Measurements from ENCODE around the gene TEF. TPM values are rescaled to one million over a fixed set of nuclear protein-coding genes. Genes with fewer than 3 reads are reported as not detected.

Gene TEF
- total and polyA plus RNA-seq, 2 experiments from 2014 or later = 2.3 to 7.2 TPM

DNA sequence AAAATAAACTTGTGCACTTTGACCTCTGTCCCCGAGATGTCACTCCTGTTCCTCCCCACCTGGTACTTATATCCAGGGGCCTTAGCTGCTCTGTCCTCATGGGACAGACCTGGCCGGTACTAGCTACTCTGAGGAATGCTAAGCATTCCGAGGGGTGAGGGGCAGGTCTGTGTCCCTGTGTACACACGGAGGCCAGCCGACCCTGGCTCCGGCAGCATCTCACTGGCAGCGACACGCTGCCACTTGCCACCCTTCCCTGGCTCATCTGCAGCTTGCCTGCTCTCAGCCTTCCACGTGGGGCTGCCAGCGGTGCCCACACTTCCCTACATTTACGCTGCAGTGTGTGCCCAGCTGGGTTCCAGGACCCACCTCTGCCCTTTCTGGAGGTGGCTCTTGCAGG lies 21.6 kb upstream of the TEF start:
- peak overlapping the region; percentile 67; the same call in 1 of the 2 replicates for H3K27ac Mint-ChIP-seq
- H3K4me3 Mint-ChIP-seq = peak overlapping the region; percentile 23
- Histone ChIP-seq H3K27ac (ENCODE audit: low read depth) (peak overlapping the region; percentile 62), H3K9me2 (ENCODE audit: insufficient read depth) (no peaks in the 10 kb centered on the region), H3K4me1 (ENCODE audit: insufficient read depth) (peaks cover 28% of the 10 kb centered on the region), H3K79me2 (replicated peaks; ENCODE audit: insufficient read depth) (no peaks in the 10 kb centered on the region), H4K20me1 (replicated peaks; ENCODE audit: insufficient read depth) (no peaks in the 10 kb centered on the region), H3F3A (replicated peaks; ENCODE audit: low read depth) (peaks cover 13% of the 10 kb centered on the region; the same call in 1 of the 2 replicates), H3K4me3 (peak overlapping the region; percentile 35; the same call in 1 of the 2 replicates), H3K36me3 (ENCODE audit: insufficient read depth) (no peaks in the 10 kb centered on the region), H3K4me2 (peak overlapping the region; percentile 67), H2AFZ (no peak overlapping the region), H3K27me3 (ENCODE audit: insufficient read depth) (no peaks in the 10 kb centered on the region)
- H3K36me3 Mint-ChIP-seq (ENCODE audit: low read depth) = peaks cover 5% of the 10 kb centered on the region; the same call in 1 of the 3 replicates
- H3K9me3 Mint-ChIP-seq = no peaks in the 10 kb centered on the region
- H3K4me1 Mint-ChIP-seq = peaks cover 34% of the 10 kb centered on the region
- DNase-seq (ENCODE audit: low spot score) = peak; percentile 89
- TF ChIP-seq, protein P1, sequence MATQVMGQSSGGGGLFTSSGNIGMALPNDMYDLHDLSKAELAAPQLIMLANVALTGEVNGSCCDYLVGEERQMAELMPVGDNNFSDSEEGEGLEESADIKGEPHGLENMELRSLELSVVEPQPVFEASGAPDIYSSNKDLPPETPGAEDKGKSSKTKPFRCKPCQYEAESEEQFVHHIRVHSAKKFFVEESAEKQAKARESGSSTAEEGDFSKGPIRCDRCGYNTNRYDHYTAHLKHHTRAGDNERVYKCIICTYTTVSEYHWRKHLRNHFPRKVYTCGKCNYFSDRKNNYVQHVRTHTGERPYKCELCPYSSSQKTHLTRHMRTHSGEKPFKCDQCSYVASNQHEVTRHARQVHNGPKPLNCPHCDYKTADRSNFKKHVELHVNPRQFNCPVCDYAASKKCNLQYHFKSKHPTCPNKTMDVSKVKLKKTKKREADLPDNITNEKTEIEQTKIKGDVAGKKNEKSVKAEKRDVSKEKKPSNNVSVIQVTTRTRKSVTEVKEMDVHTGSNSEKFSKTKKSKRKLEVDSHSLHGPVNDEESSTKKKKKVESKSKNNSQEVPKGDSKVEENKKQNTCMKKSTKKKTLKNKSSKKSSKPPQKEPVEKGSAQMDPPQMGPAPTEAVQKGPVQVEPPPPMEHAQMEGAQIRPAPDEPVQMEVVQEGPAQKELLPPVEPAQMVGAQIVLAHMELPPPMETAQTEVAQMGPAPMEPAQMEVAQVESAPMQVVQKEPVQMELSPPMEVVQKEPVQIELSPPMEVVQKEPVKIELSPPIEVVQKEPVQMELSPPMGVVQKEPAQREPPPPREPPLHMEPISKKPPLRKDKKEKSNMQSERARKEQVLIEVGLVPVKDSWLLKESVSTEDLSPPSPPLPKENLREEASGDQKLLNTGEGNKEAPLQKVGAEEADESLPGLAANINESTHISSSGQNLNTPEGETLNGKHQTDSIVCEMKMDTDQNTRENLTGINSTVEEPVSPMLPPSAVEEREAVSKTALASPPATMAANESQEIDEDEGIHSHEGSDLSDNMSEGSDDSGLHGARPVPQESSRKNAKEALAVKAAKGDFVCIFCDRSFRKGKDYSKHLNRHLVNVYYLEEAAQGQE (IDR thresholded peaks at IDR 0.05; ENCODE audit: unreplicated experiment) = no peak
- TF ChIP-seq NANOG (IDR thresholded peaks at IDR 0.05; ENCODE audit: borderline replicate concordance) (no peak), EZH2phosphoT487 (IDR thresholded peaks at IDR 0.05; ENCODE audit: unreplicated experiment) (no peak), STAT1 (IDR thresholded peaks at IDR 0.05; ENCODE audit: unreplicated experiment) (no peak), POLR2AphosphoS5 (IDR thresholded peaks at IDR 0.05; ENCODE audit: low read depth) (peak; percentile 29), ZNF114 (CRISPR knock-in tag; IDR thresholded peaks at IDR 0.05) (no peak), JUNB (IDR thresholded peaks at IDR 0.05; ENCODE audit: unreplicated experiment) (no peak), EZH2 (IDR thresholded peaks at IDR 0.05; ENCODE audit: low read depth, unreplicated experiment) (no peak), ZNF331 (CRISPR knock-in tag; IDR thresholded peaks at IDR 0.05; ENCODE audit: low read depth) (no peak), CREB1 (CRISPR knock-in tag; IDR thresholded peaks at IDR 0.05; ENCODE audit: low read depth) (0 out of 2 replicates have a peak, but pooled peaks have one; percentile 20)
- TF ChIP-seq, protein P2, sequence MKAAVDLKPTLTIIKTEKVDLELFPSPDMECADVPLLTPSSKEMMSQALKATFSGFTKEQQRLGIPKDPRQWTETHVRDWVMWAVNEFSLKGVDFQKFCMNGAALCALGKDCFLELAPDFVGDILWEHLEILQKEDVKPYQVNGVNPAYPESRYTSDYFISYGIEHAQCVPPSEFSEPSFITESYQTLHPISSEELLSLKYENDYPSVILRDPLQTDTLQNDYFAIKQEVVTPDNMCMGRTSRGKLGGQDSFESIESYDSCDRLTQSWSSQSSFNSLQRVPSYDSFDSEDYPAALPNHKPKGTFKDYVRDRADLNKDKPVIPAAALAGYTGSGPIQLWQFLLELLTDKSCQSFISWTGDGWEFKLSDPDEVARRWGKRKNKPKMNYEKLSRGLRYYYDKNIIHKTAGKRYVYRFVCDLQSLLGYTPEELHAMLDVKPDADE (IDR thresholded peaks at IDR 0.05) = no peak
- TF ChIP-seq, protein P3, sequence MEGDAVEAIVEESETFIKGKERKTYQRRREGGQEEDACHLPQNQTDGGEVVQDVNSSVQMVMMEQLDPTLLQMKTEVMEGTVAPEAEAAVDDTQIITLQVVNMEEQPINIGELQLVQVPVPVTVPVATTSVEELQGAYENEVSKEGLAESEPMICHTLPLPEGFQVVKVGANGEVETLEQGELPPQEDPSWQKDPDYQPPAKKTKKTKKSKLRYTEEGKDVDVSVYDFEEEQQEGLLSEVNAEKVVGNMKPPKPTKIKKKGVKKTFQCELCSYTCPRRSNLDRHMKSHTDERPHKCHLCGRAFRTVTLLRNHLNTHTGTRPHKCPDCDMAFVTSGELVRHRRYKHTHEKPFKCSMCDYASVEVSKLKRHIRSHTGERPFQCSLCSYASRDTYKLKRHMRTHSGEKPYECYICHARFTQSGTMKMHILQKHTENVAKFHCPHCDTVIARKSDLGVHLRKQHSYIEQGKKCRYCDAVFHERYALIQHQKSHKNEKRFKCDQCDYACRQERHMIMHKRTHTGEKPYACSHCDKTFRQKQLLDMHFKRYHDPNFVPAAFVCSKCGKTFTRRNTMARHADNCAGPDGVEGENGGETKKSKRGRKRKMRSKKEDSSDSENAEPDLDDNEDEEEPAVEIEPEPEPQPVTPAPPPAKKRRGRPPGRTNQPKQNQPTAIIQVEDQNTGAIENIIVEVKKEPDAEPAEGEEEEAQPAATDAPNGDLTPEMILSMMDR (conservative IDR thresholded peaks at IDR 0.05; ENCODE audit: low read depth in 2 of 2) = no peak
- TF ChIP-seq, protein P4, sequence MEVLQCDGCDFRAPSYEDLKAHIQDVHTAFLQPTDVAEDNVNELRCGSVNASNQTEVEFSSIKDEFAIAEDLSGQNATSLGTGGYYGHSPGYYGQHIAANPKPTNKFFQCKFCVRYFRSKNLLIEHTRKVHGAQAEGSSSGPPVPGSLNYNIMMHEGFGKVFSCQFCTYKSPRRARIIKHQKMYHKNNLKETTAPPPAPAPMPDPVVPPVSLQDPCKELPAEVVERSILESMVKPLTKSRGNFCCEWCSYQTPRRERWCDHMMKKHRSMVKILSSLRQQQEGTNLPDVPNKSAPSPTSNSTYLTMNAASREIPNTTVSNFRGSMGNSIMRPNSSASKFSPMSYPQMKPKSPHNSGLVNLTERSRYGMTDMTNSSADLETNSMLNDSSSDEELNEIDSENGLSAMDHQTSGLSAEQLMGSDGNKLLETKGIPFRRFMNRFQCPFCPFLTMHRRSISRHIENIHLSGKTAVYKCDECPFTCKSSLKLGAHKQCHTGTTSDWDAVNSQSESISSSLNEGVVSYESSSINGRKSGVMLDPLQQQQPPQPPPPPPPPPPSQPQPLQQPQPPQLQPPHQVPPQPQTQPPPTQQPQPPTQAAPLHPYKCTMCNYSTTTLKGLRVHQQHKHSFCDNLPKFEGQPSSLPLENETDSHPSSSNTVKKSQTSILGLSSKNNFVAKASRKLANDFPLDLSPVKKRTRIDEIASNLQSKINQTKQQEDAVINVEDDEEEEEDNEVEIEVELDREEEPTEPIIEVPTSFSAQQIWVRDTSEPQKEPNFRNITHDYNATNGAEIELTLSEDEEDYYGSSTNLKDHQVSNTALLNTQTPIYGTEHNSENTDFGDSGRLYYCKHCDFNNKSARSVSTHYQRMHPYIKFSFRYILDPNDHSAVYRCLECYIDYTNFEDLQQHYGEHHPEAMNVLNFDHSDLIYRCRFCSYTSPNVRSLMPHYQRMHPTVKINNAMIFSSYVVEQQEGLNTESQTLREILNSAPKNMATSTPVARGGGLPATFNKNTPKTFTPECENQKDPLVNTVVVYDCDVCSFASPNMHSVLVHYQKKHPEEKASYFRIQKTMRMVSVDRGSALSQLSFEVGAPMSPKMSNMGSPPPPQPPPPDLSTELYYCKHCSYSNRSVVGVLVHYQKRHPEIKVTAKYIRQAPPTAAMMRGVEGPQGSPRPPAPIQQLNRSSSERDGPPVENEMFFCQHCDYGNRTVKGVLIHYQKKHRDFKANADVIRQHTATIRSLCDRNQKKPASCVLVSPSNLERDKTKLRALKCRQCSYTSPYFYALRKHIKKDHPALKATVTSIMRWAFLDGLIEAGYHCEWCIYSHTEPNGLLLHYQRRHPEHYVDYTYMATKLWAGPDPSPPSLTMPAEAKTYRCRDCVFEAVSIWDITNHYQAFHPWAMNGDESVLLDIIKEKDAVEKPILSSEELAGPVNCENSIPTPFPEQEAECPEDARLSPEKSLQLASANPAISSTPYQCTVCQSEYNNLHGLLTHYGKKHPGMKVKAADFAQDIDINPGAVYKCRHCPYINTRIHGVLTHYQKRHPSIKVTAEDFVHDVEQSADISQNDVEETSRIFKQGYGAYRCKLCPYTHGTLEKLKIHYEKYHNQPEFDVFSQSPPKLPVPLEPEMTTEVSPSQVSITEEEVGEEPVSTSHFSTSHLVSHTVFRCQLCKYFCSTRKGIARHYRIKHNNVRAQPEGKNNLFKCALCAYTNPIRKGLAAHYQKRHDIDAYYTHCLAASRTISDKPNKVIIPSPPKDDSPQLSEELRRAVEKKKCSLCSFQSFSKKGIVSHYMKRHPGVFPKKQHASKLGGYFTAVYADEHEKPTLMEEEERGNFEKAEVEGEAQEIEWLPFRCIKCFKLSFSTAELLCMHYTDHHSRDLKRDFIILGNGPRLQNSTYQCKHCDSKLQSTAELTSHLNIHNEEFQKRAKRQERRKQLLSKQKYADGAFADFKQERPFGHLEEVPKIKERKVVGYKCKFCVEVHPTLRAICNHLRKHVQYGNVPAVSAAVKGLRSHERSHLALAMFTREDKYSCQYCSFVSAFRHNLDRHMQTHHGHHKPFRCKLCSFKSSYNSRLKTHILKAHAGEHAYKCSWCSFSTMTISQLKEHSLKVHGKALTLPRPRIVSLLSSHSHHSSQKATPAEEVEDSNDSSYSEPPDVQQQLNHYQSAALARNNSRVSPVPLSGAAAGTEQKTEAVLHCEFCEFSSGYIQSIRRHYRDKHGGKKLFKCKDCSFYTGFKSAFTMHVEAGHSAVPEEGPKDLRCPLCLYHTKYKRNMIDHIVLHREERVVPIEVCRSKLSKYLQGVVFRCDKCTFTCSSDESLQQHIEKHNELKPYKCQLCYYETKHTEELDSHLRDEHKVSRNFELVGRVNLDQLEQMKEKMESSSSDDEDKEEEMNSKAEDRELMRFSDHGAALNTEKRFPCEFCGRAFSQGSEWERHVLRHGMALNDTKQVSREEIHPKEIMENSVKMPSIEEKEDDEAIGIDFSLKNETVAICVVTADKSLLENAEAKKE (CRISPR knock-in tag; IDR thresholded peaks at IDR 0.05) = no peak
- ATAC-seq = peak; percentile 92
- peaks cover 12% of the 10 kb centered on the region for H3K27me3 Mint-ChIP-seq (ENCODE audit: insufficient read depth, low read depth, poor library complexity)
